Vagina (tissue), 2 donors: Measurements from ENCODE around the gene ZBTB40.

ENCODE experiments used
- POLR2AphosphoS5 ChIP-seq, 2 donors: sonication (generic); formaldehyde crosslinking; IDR thresholded peaks; one replicate each; pipeline ENCODE4 v1.9.0; 2017; ENCODE audit warnings: antibody characterized with exemption in 2 of 2, mild to moderate bottlenecking in 2 of 2, low read depth in 1 of 2; ENCODE audit not compliant: insufficient read depth in 1 of 2
- TF ChIP-seq, protein P1 (sequence below), 3 experiments: fragments of 450-650 bp in 2 of 3; fragments of 200-600 bp in 1 of 3; sonication (generic) in 1 of 3; IDR thresholded peaks; one replicate each; pipeline ENCODE4 v1.5.1; 2017 to 2019; ENCODE audit warnings: antibody characterized with exemption in 3 of 3, mild to moderate bottlenecking in 2 of 3, moderate library complexity in 2 of 3

DNA sequence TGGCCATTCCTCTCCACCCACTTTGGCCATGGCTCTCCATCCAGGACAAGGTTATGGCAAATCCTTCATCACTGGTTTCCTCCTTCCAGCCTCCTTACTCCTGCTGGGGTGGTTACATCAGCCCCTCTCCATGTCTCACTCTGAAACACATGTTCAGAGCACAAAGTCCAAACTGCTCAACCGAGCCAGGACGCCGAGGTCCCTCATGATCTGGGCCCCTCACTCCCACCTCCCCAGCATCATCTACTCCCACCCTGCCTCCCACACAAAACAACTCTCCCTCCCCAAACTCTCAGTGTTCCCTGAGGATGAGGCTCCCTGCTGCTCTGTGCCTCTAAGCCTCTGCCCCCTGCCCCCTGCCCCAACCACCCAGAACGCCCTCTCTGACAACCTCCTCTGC lies 33.3 kb upstream of the ZBTB40 start:
- TF ChIP-seq, protein P1, sequence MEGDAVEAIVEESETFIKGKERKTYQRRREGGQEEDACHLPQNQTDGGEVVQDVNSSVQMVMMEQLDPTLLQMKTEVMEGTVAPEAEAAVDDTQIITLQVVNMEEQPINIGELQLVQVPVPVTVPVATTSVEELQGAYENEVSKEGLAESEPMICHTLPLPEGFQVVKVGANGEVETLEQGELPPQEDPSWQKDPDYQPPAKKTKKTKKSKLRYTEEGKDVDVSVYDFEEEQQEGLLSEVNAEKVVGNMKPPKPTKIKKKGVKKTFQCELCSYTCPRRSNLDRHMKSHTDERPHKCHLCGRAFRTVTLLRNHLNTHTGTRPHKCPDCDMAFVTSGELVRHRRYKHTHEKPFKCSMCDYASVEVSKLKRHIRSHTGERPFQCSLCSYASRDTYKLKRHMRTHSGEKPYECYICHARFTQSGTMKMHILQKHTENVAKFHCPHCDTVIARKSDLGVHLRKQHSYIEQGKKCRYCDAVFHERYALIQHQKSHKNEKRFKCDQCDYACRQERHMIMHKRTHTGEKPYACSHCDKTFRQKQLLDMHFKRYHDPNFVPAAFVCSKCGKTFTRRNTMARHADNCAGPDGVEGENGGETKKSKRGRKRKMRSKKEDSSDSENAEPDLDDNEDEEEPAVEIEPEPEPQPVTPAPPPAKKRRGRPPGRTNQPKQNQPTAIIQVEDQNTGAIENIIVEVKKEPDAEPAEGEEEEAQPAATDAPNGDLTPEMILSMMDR (IDR thresholded peaks at IDR 0.05) = no peak
- no peak for TF ChIP-seq POLR2AphosphoS5 (IDR thresholded peaks at IDR 0.05; ENCODE audit: insufficient read depth in 1 of 2, low read depth in 1 of 2)
